Fibroblast of skin of left quadriceps (primary cell): ENCODE results near the gene TLR10.
"Not testable (repeated sequence)": the region's sequence is repeated elsewhere in the genome, so short reads cannot be mapped to it uniquely, and the experiment has no call there.

Experiments used
- DNase-seq, 2 experiments: peaks; one replicate each; pipeline ENCODE4 v3.0.0-alpha.2; 2013; ENCODE audit warnings: low read depth in 2 of 2

The TLR10 gene

DNA sequence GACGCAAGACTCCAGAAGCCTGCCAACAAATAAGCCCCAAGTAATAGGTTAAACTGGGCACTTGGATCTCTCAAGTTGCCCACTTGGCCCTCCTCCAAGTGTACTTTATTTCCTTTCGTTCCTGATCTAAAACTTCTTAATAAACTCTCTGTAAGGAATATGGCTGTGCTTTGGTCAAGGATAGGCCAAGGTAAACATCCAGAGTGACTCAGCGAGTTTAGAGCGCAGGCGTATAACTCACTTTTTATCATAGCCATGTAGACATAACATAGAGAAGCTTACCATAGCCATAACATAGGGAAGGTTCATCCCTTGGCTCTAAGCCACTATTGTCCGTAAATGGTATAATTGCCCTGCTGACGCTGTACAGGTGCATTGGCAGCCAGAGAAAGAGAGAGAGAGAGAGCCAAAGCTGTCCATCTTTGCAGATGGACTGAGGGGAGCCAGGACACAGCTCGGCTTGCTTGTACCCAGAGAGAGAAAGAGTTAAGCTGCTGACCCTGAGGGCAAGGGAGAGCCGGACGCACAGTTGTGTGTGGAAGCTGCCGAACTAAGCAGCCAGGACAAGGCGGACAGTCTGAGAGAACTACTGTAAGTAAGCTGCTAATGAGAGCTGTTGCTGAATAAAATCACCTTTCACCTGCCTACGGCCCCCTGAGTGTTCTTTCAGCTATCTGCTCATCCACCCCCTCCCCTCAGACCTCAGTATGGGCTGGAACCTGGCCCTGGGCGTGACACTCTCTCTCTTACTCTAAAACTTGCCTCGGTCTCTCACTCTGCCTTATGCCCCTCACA is 20.0 kb upstream of the TLR10 start:
- no peak for DNase-seq

GRCh38 chr4:38800961-38801450 is 18.2 kb upstream of the TLR10 start:
- DNase-seq, result no peak

- no peak for DNase-seq
Observed at GRCh38 chr4:38800366-38800765, 17.6 kb upstream of the TLR10 start.

DNA sequence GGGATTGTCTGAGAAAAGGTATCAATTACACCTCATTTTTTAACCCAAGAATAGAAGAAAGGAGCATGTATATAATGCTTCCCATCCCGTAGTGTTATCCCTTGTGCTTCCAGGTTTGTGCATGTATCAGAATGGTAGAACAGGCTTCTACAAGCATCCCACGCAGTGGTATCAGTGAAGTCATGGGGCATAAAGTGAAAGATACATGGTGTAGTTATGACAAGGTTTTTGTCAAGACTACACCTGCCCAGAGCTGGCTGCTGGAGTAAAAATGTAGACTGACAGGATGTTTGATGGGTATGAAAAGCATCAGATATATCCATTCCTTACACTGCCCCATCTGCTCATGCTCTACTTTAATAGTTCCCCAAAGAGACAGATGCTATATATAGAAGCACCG is 12.3 kb upstream of the TLR10 start:
- DNase-seq, result no peak

GRCh38 chr4:38794051-38794450 is 11.3 kb upstream of the TLR10 start:
- no peak for DNase-seq

GRCh38 chr4:38791010-38791409 is 8.2 kb upstream of the TLR10 start:
- DNase-seq, result no peak

DNA sequence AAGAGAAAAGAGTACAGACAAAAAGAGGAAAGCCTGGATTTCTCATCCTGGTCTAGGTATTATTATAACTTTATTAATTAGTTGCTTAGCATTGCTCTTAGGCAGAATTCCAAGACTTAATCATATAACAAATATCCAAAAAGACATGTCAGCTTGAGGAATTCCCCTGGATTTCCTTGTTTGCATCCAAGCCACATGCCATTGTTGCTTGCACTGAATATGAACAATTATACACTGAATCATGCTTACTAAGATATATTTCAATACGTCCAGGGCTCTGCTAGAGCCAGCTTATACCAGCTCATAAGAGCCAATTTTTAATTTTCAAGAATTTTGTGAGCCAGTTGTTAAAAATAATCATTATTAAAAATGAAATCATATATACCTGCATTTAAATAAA is 5.5 kb upstream of the TLR10 start:
- DNase-seq, result no peak

GRCh38 chr4:38787693-38788092 is 4.9 kb upstream of the TLR10 start:
- DNase-seq, result no peak

GRCh38 chr4:38785901-38786402 is 3.2 kb upstream of the TLR10 start:
- DNase-seq, result no peak

- DNase-seq, result no peak
Observed at GRCh38 chr4:38785041-38785790, 2.4 kb upstream of the TLR10 start.

DNA sequence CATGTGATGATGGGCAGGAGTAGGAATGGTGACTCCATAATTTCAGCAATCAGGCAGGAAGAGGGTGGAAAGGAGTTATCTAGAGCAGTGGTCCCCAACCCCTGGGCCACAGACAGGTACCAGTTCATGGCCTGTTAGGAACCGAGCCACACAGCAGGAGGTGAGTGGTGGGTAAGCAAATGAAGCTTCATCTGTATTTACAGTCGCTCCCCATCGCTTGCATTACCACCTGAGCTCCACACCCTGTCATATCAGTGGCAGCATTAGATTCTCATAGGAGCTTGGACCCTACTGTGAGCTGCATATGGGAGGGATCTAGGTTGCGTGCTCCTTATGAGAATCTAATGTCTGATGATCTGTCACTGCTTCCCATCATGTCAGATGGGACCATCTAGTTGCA is 1.4 kb upstream of the TLR10 start:
- DNase-seq, result no peak

DNA sequence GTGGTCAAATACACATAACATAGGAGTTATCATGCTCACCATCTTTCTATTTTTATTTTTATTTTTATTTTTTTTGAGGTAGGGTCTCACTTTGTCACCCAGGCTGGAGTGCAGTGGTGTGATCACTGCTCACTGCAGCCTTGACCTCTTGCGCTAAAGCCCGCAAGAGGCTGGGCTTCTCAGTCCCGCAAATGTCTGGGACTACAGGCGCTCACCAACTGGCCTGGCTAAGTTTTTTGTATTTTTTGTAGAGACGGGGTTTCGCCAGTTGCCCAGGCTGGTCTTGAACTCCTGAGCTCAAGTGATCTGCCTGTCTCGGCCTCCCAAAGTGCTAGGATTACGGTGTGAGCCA is 295 bp upstream of the TLR10 start:
- no peak for DNase-seq

DNA sequence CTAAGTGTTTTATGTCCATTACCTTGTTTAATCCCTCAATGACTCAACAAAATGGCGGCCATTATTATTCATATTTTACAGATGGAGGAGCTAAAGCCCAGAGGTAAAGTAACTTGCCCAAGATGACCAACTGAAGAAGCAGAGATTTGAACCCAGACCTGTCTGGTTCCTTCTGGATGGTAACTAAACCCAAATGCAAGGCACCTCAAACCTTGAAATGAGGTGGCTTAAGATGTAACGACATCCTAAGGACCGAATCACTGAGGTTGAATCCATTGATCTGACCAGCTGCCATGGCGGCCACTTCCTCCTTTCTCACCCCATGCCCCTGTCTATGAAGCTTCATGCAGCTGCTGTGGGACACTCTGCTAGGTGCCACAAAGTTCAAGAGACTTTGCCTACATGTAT is 932 bp downstream of the TLR10 start:
- DNase-seq, result no peak

GRCh38 chr4:38780833-38781484 is 1.8 kb downstream of the TLR10 start:
- no peak for DNase-seq

GRCh38 chr4:38779790-38780189 is 3.0 kb downstream of the TLR10 start:
- no peak for DNase-seq

- not testable (repeated sequence) for DNase-seq
Observed at GRCh38 chr4:38777925-38778324, 4.9 kb downstream of the TLR10 start.

DNA sequence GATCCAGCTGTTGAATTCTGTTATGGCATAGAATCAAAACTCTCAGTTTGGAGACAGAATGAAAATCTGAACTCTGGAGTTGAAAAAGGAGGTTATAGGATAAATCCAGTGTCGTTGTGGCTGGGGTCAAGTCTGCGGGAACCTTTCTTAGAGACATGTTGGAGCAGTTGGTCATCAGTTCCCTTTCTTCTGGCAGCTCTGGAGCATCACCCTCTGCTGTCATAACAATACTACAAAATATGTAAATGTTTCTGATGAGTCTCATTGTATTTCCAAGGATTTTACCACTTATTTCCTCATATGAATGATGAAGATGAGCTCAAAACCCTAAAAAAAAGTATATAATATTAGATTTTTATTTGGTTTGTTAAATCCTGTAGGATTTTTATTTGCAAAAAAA is 7.5 kb downstream of the TLR10 start:
- no peak for DNase-seq

GRCh38 chr4:38774181-38774955 is 8.4 kb downstream of the TLR10 start:
- DNase-seq, result no peak

- DNase-seq, result not testable (repeated sequence)
Observed at GRCh38 chr4:38770281-38770680, 12.5 kb downstream of the TLR10 start.

- no peak for DNase-seq
Observed at GRCh38 chr4:38769857-38770256, 12.9 kb downstream of the TLR10 start.

- DNase-seq, result no peak
Observed at GRCh38 chr4:38769441-38769840, 13.3 kb downstream of the TLR10 start.

- DNase-seq, result no peak
Observed at GRCh38 chr4:38768968-38769394, 13.8 kb downstream of the TLR10 start.
